Measurements from ENCODE around the gene MYCBP. TPM values are rescaled to one million over a fixed set of nuclear protein-coding genes. Genes with fewer than 3 reads are reported as not detected.
"Not testable (repeated sequence)": the region's sequence is repeated elsewhere in the genome, so short reads cannot be mapped to it uniquely, and the experiment has no call there.

Gene MYCBP
- total and polyA plus RNA-seq, 2 experiments from 2014 or later = 17.7 to 59.8 TPM

- DNase-seq = no peak
- in situ Hi-C loops (cut with MboI) = no loop called here
Observed at GRCh38 chr1:38840281-38840680, 32.9 kb downstream of the MYCBP start.

GRCh38 chr1:38839363-38839762 is 33.8 kb downstream of the MYCBP start:
- TF ChIP-seq EZH2phosphoT487 (IDR thresholded peaks at IDR 0.05; ENCODE audit: insufficient read depth, low read depth) = no peak
- no peak for TF ChIP-seq EZH2 (IDR thresholded peaks at IDR 0.05; ENCODE audit: insufficient read depth, poor library complexity, severe bottlenecking)
- in situ Hi-C loops (cut with MboI) = no loop called here
- DNase-seq = no peak
- no peak overlapping the region for H3K4me2 ChIP-seq (ENCODE audit: unreplicated experiment)
- H3K4me1 ChIP-seq (ENCODE audit: insufficient read depth) = no peaks in the 10 kb centered on the region
- peaks cover 15% of the 10 kb centered on the region for H3K79me2 ChIP-seq (ENCODE audit: insufficient read depth)
- H3K9me3 ChIP-seq (ENCODE audit: low read depth) = no peaks in the 10 kb centered on the region
- H3K4me3 ChIP-seq = no peak overlapping the region
- no peaks in the 10 kb centered on the region for H3K27me3 ChIP-seq (replicated peaks; ENCODE audit: insufficient read depth)
- H3F3A ChIP-seq (ENCODE audit: insufficient read depth) = peaks cover 13% of the 10 kb centered on the region; the same call in 1 of the 2 replicates
- H4K20me1 ChIP-seq (ENCODE audit: insufficient read depth) = no peaks in the 10 kb centered on the region
- no peak overlapping the region for H2AFZ ChIP-seq
- no peak overlapping the region for H3K9ac ChIP-seq
- H3K9me2 ChIP-seq (ENCODE audit: insufficient read depth) = no peaks in the 10 kb centered on the region
- no peak overlapping the region for H3K27ac ChIP-seq
- H3K36me3 ChIP-seq (ENCODE audit: low read depth) = peaks cover 19% of the 10 kb centered on the region
- WGBS, 2 experiments (ENCODE audit: low coverage in 1 of 2, low lambda C conversion rate in 2 of 2, missing lambda C conversion rate in 2 of 2) = 88 to 96% methylated on average over 9 of the region's 9 CpGs

More at GRCh38 chr1:38840281-38840680, 32.9 kb downstream of the MYCBP start:
- no peaks in the 10 kb centered on the region for H3K9me2 ChIP-seq (ENCODE audit: insufficient read depth)
- H3F3A ChIP-seq (ENCODE audit: insufficient read depth) = peaks cover 13% of the 10 kb centered on the region; the same call in 1 of the 2 replicates
- H3K27ac ChIP-seq = no peak overlapping the region
- WGBS, 2 experiments (ENCODE audit: low coverage in 1 of 2, low lambda C conversion rate in 2 of 2, missing lambda C conversion rate in 2 of 2) = 20 to 29% methylated on average over 2 of the region's 2 CpGs
- TF ChIP-seq EZH2 (IDR thresholded peaks at IDR 0.05; ENCODE audit: insufficient read depth, poor library complexity, severe bottlenecking) (no peak), EZH2phosphoT487 (IDR thresholded peaks at IDR 0.05; ENCODE audit: insufficient read depth, low read depth) (no peak)
- no peak overlapping the region for H3K4me2 ChIP-seq (ENCODE audit: unreplicated experiment)
- H3K36me3 ChIP-seq (ENCODE audit: low read depth) = peaks cover 25% of the 10 kb centered on the region
- no peak overlapping the region for H3K4me3 ChIP-seq
- H2AFZ ChIP-seq = no peak overlapping the region
- no peaks in the 10 kb centered on the region for H3K9me3 ChIP-seq (ENCODE audit: low read depth)
- no peak overlapping the region for H3K9ac ChIP-seq
- no peaks in the 10 kb centered on the region for H3K27me3 ChIP-seq (replicated peaks; ENCODE audit: insufficient read depth)
- no peaks in the 10 kb centered on the region for H3K4me1 ChIP-seq (ENCODE audit: insufficient read depth)
- peaks cover 22% of the 10 kb centered on the region for H3K79me2 ChIP-seq (ENCODE audit: insufficient read depth)
- H4K20me1 ChIP-seq (ENCODE audit: insufficient read depth) = no peaks in the 10 kb centered on the region

- H3K79me2 ChIP-seq (ENCODE audit: insufficient read depth); H3K4me3 ChIP-seq; DNase-seq; H3K27me3 ChIP-seq (replicated peaks; ENCODE audit: insufficient read depth); H3K27ac ChIP-seq; H3K9ac ChIP-seq; H4K20me1 ChIP-seq (ENCODE audit: insufficient read depth); H3K4me1 ChIP-seq (ENCODE audit: insufficient read depth); H3K9me2 ChIP-seq (ENCODE audit: insufficient read depth); H3K4me2 ChIP-seq (ENCODE audit: unreplicated experiment); in situ Hi-C loops (cut with MboI); H3K9me3 ChIP-seq (ENCODE audit: low read depth); H2AFZ ChIP-seq: not testable (repeated sequence)
- peaks cover 13% of the 10 kb centered on the region; the same call in 1 of the 2 replicates for H3F3A ChIP-seq (ENCODE audit: insufficient read depth)
- H3K36me3 ChIP-seq (ENCODE audit: low read depth) = peaks cover 10% of the 10 kb centered on the region
- WGBS, 2 experiments (ENCODE audit: low coverage in 1 of 2, low lambda C conversion rate in 2 of 2, missing lambda C conversion rate in 2 of 2) = 93 to 97% methylated on average over 10 of the region's 10 CpGs
Observed at GRCh38 chr1:38836316-38836715, 36.8 kb downstream of the MYCBP start.

GRCh38 chr1:38834937-38835827 is 38.0 kb downstream of the MYCBP start:
- no peak overlapping the region for H2AFZ ChIP-seq
- no peaks in the 10 kb centered on the region for H4K20me1 ChIP-seq (ENCODE audit: insufficient read depth)
- peaks cover 17% of the 10 kb centered on the region; the same call in 1 of the 2 replicates for H3K27me3 ChIP-seq (replicated peaks; ENCODE audit: insufficient read depth)
- in situ Hi-C loops (cut with MboI) = no loop called here
- H3K27ac ChIP-seq = no peak overlapping the region
- no peak overlapping the region for H3K4me2 ChIP-seq (ENCODE audit: unreplicated experiment)
- no peaks in the 10 kb centered on the region for H3K9me3 ChIP-seq (ENCODE audit: low read depth)
- WGBS, 2 experiments (ENCODE audit: low coverage in 1 of 2, low lambda C conversion rate in 2 of 2, missing lambda C conversion rate in 2 of 2) = 10 to 11% methylated on average over 3 of the region's 3 CpGs
- H3K9ac ChIP-seq = no peak overlapping the region
- TF ChIP-seq EZH2phosphoT487 (IDR thresholded peaks at IDR 0.05; ENCODE audit: insufficient read depth, low read depth) (no peak), EZH2 (IDR thresholded peaks at IDR 0.05; ENCODE audit: insufficient read depth, poor library complexity, severe bottlenecking) (no peak)
- no peak overlapping the region for H3K4me3 ChIP-seq
- no peaks in the 10 kb centered on the region for H3K9me2 ChIP-seq (ENCODE audit: insufficient read depth)
- DNase-seq = peak; percentile 85
- H3K4me1 ChIP-seq (ENCODE audit: insufficient read depth) = no peaks in the 10 kb centered on the region
- peaks cover 13% of the 10 kb centered on the region; the same call in 1 of the 2 replicates for H3F3A ChIP-seq (ENCODE audit: insufficient read depth)
- peaks cover 10% of the 10 kb centered on the region for H3K36me3 ChIP-seq (ENCODE audit: low read depth)
- no peaks in the 10 kb centered on the region for H3K79me2 ChIP-seq (ENCODE audit: insufficient read depth)
